B cell (primary cell): Measurements from ENCODE around the gene SRRM2. TPM values are rescaled to one million over a fixed set of nuclear protein-coding genes. Genes with fewer than 3 reads are reported as not detected.

ENCODE experiments used
- ATAC-seq: fragments of 200-7000 bp; cut with Tn5 transposase; one replicate; pipeline ENCODE4 v1.10.0; 2021; ENCODE audit warnings: low read depth, mild to moderate bottlenecking, moderate number of reproducible peaks, moderate library complexity
- CTCF ChIA-PET: fragments of 350-600 bp; sonication (Branson Sonifier 250); formaldehyde crosslinking; loops from one replicate; lab custom pipeline; 2021; ENCODE audit warnings: antibody characterized with exemption, inconsistent platforms; lab: Charles Lee
- POLR2A ChIA-PET: fragments of 350-600 bp; sonication (Branson Sonifier 250); formaldehyde crosslinking; loops from one replicate; lab custom pipeline; 2021; ENCODE audit warnings: antibody characterized with exemption; lab: Charles Lee
- DNase-seq: peaks from one replicate; pipeline ENCODE4 v3.0.0; 2013
- H2AFZ ChIP-seq: 2 replicates; pipeline ENCODE4 v1.6.1; 2012; ENCODE audit warnings: mild to moderate bottlenecking, low read depth, low read length; ENCODE audit not compliant: insufficient read depth, poor library complexity, severe bottlenecking
- H3K27ac ChIP-seq, 2 donors: 1 replicate in 1 of 2; 2 replicates in 1 of 2; pipeline ENCODE4 v1.5.1; 2012 to 2013; ENCODE audit warnings: low read length in 2 of 2, mild to moderate bottlenecking in 2 of 2, moderate library complexity in 1 of 2
- H3K27me3 ChIP-seq, 4 experiments: fragments of 200-600 bp in 1 of 4; sonication (generic) in 1 of 4; replicated peaks in 1 of 4; 1 replicate in 2 of 4; 2 replicates in 2 of 4; pipeline versions ENCODE4 v1.6.1 to v1.7.0; 2013 to 2016; ENCODE audit warnings: low read length in 3 of 4, mild to moderate bottlenecking in 2 of 4, mixed read lengths in 1 of 4, moderate library complexity in 1 of 4; ENCODE audit not compliant: insufficient read depth in 4 of 4, control insufficient read depth in 3 of 4; ENCODE audit errors: control extremely low read depth in 1 of 4
- H3K36me3 ChIP-seq, 2 experiments: replicated peaks in 1 of 2; 1 replicate in 1 of 2; 2 replicates in 1 of 2; pipeline versions ENCODE4 v1.6.1 to v1.7.1; 2013; ENCODE audit warnings: low read length in 1 of 2; ENCODE audit not compliant: insufficient read depth in 2 of 2, control insufficient read depth in 1 of 2; ENCODE audit errors: control extremely low read depth in 1 of 2, extremely low read depth in 1 of 2
- H3K4me1 ChIP-seq, 2 donors: fragments of 200-600 bp in 1 of 2; sonication (generic) in 1 of 2; 1 replicate in 1 of 2; 2 replicates in 1 of 2; pipeline versions ENCODE4 v1.5.1 to v1.6.1; 2013 to 2017; ENCODE audit warnings: low read length in 2 of 2; ENCODE audit not compliant: control insufficient read depth in 2 of 2, insufficient read depth in 2 of 2
- H3K4me2 ChIP-seq: replicated peaks from 2 replicates; pipeline ENCODE3; 2012; ENCODE audit warnings: mild to moderate bottlenecking, low read depth, low read length; ENCODE audit not compliant: poor library complexity, severe bottlenecking
- H3K4me3 ChIP-seq, 5 experiments: fragments of 200-600 bp in 1 of 5; sonication (generic) in 1 of 5; 1 replicate in 3 of 5; 2 replicates in 2 of 5; pipeline versions ENCODE4 v1.5.1 to v1.7.0; 2011 to 2016; ENCODE audit warnings: low read length in 4 of 5, mild to moderate bottlenecking in 4 of 5, low read depth in 2 of 5, control low read depth in 1 of 5, moderate library complexity in 1 of 5; ENCODE audit not compliant: insufficient read depth in 1 of 5; ENCODE audit errors: control extremely low read depth in 1 of 5, extremely low read depth in 1 of 5
- H3K79me2 ChIP-seq: fragments of 200-600 bp; sonication (generic); one replicate; pipeline ENCODE4 v1.6.0; 2016; ENCODE audit warnings: low read length; ENCODE audit not compliant: control insufficient read depth, insufficient read depth
- H3K9ac ChIP-seq: fragments of 200-600 bp; sonication (generic); 2 replicates; pipeline ENCODE4 v1.6.1; 2017; ENCODE audit warnings: mild to moderate bottlenecking, low read length, moderate library complexity
- H3K9me3 ChIP-seq, 3 donors: one replicate each; pipeline versions ENCODE4 v1.6.1 to v1.7.1; 2013; ENCODE audit warnings: low read length in 2 of 3; ENCODE audit not compliant: control insufficient read depth in 2 of 3, insufficient read depth in 1 of 3; ENCODE audit errors: control extremely low read depth in 1 of 3
- H4K20me1 ChIP-seq: 2 replicates; pipeline ENCODE4 v1.6.0; 2012; ENCODE audit warnings: mild to moderate bottlenecking, low read length; ENCODE audit not compliant: insufficient read depth, control insufficient read depth, poor library complexity, severe bottlenecking
- H3K27ac Mint-ChIP-seq: one replicate; pipeline ENCODE4 v1.8.0; 2021; ENCODE audit warnings: mixed read lengths
- H3K27me3 Mint-ChIP-seq: one replicate; pipeline ENCODE4 v1.8.0; 2021; ENCODE audit warnings: mixed read lengths
- H3K4me1 Mint-ChIP-seq: one replicate; pipeline ENCODE4 v1.8.0; 2021; ENCODE audit warnings: mixed read lengths
- H3K4me3 Mint-ChIP-seq: one replicate; pipeline ENCODE4 v1.8.0; 2021; ENCODE audit warnings: mixed read lengths
- H3K9me3 Mint-ChIP-seq: one replicate; pipeline ENCODE4 v1.8.0; 2022; ENCODE audit warnings: mixed read lengths; ENCODE audit not compliant: insufficient read depth
- EZH2 ChIP-seq: IDR thresholded peaks from 2 replicates; pipeline ENCODE4 v1.6.1; 2012; ENCODE audit warnings: borderline replicate concordance, low read depth, mild to moderate bottlenecking, moderate library complexity, low read length; ENCODE audit not compliant: insufficient read depth, poor library complexity, severe bottlenecking
- WGBS: methylation state at CpG from one replicate; pipeline ENCODE4 v1.1.5; 2013; ENCODE audit warnings: missing lambda C conversion rate; ENCODE audit not compliant: insufficient coverage; 5-methylcytosine and 5-hydroxymethylcytosine counted together
- intact Hi-C: fragments of 100-400 bp; cut with micrococcal nuclease; formaldehyde crosslinking; loops from one replicate; pipeline ENCODE4 v1.10.0; 2022
- polyA plus RNA-seq: library from polyadenylated mRNA; depleted of rRNA; stranded (reverse); fragments of >200 nt; gene quantifications from 2 replicates; pipeline ENCODE4 v1.2.3, GENCODE V29; 2012
- total RNA-seq, 2 donors: library from RNA; stranded (reverse); fragments of 120-200 nt in 1 of 2; gene quantifications; 1 replicate in 1 of 2; 2 replicates in 1 of 2; pipeline versions ENCODE4 v1.2.3 to v1.2.4, GENCODE V29; 2013 to 2022
- TF ChIP-seq, protein P1 (sequence below): fragments of 200-600 bp; IDR thresholded peaks from one replicate; pipeline ENCODE4 v1.8.0; 2022; ENCODE audit warnings: antibody characterized with exemption, mild to moderate bottlenecking

SRRM2 gene
- total and polyA plus RNA-seq, 2 donors (not counting 1 experiment from before 2014, with no cell fraction given): 1,485 to 1,879 TPM

DNA sequence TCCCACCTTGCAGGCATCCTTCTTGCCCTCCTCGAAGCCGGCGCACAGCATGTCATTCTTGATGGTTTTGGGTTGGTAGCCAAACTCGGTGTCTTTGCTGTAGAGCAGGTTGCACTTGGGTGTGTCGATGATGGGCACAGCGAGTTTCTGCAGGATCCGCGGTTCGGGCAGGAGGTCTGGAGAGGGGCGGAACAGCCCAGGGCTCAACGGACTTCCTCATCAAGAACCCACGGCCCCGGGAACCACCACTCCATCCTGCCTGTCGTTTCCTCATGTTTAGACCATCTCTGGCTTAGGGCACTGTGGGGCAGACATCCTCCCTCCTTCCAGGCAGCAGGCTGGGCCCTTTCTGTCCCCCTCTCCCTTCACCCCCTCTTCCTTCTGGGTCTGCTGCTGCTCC, 38.9 kb upstream of the SRRM2 start:
- Histone ChIP-seq H4K20me1 (peaks cover 16% of the 10 kb centered on the region), H3K9me3 (peaks cover 0 to 3% (median 0%) of the 10 kb centered on the region in 3 donors), H3K4me2 (no peak overlapping the region), H3K27ac (no peak overlapping the region), H2AFZ (no peak overlapping the region), H3K4me1 (peaks cover 4 to 10% of the 10 kb centered on the region in 2 donors), H3K4me3 (no peak overlapping the region), H3K9ac (no peak overlapping the region), H3K79me2 (no peaks in the 10 kb centered on the region), H3K36me3 (peaks cover 0 to 5% of the 10 kb centered on the region in 2 experiments), H3K27me3 (no peaks in the 10 kb centered on the region)
- WGBS: 33% methylated on average over 14 of the region's 14 CpGs
- DNase-seq: no peak
- ChIA-PET CTCF (no interaction called here), POLR2A (no interaction called here)
- ATAC-seq: no peak
- TF ChIP-seq, protein P1, sequence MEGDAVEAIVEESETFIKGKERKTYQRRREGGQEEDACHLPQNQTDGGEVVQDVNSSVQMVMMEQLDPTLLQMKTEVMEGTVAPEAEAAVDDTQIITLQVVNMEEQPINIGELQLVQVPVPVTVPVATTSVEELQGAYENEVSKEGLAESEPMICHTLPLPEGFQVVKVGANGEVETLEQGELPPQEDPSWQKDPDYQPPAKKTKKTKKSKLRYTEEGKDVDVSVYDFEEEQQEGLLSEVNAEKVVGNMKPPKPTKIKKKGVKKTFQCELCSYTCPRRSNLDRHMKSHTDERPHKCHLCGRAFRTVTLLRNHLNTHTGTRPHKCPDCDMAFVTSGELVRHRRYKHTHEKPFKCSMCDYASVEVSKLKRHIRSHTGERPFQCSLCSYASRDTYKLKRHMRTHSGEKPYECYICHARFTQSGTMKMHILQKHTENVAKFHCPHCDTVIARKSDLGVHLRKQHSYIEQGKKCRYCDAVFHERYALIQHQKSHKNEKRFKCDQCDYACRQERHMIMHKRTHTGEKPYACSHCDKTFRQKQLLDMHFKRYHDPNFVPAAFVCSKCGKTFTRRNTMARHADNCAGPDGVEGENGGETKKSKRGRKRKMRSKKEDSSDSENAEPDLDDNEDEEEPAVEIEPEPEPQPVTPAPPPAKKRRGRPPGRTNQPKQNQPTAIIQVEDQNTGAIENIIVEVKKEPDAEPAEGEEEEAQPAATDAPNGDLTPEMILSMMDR: no peak
- no peak for TF ChIP-seq EZH2
- Mint-ChIP-seq H3K27me3 (peaks cover 4% of the 10 kb centered on the region), H3K4me3 (no peak overlapping the region), H3K9me3 (no peaks in the 10 kb centered on the region), H3K4me1 (peaks cover 7% of the 10 kb centered on the region), H3K27ac (no peak overlapping the region)
- intact Hi-C loops: no loop called here

DNA sequence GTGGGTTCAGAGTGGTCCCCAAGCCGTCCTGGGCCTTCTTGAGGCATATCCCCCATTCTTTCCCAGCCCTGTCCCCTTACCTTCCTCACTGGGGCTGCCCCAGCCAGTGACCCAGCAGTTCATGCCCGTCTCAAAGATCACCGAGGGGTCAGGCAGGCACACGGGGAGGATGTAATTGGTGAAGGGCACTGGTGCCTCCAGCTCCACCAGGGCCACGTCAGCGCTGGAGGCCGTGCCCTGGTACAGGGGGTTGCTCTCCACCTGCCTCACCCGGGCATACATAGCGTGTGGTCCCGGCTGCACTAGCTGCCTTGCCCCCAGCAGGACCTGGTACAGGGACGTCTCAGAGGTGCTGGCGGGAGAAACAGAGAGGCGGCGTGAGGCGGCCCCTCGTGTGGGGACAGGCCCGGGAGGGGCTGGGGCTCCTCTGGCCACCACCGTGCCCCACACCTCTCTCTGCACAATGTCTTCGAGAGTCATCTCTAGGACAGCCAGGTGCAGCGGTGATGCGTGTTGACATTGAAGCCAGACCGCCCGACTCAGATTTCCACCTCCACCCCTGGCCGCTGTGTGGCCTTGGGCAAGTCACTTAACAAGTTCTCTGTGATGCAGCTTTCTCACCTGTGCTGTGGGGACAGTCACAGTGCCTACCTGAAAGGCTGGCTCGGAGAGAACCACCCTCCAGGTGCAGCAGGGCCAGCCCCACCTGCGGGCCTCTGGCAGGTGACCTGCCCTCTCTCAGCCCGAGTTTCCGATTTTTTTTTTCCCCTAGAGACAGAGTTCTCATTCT, 38.3 kb upstream of the SRRM2 start:
- no peaks in the 10 kb centered on the region for H3K27me3 ChIP-seq
- Mint-ChIP-seq H3K4me3 (no peak overlapping the region), H3K27ac (no peak overlapping the region), H3K27me3 (peaks cover 4% of the 10 kb centered on the region), H3K9me3 (no peaks in the 10 kb centered on the region), H3K4me1 (peaks cover 7% of the 10 kb centered on the region)
- no peak overlapping the region for H3K4me2 ChIP-seq
- no peaks in the 10 kb centered on the region for H3K79me2 ChIP-seq
- H3K27ac ChIP-seq: no peak overlapping the region
- TF ChIP-seq EZH2: no peak
- TF ChIP-seq, protein P1: no peak
- peaks cover 12% of the 10 kb centered on the region for H4K20me1 ChIP-seq
- peaks cover 4 to 10% of the 10 kb centered on the region in 2 donors for H3K4me1 ChIP-seq
- ATAC-seq (no peak), DNase-seq (no peak)
- H3K9ac ChIP-seq: no peak overlapping the region
- H2AFZ ChIP-seq: no peak overlapping the region
- WGBS: 92% methylated on average over 27 of the region's 28 CpGs
- H3K36me3 ChIP-seq: peaks cover 0 to 3% of the 10 kb centered on the region in 2 experiments
- no peak overlapping the region for H3K4me3 ChIP-seq
- CTCF ChIA-PET: no interaction called here
- intact Hi-C loops: no loop called here
- POLR2A ChIA-PET: no interaction called here
- peaks cover 0 to 3% (median 0%) of the 10 kb centered on the region in 3 donors for H3K9me3 ChIP-seq
